WTC11 (cell line): Measurements from ENCODE around the gene TLR5. TPM values are rescaled to one million over a fixed set of nuclear protein-coding genes. Genes with fewer than 3 reads are reported as not detected.

ENCODE experiments used
- ATAC-seq: fragments of 200-7000 bp; cut with Tn5 transposase; 2 replicates; pipeline ENCODE4 v1.10.0; 2021; ENCODE audit warnings: mild to moderate bottlenecking, moderate library complexity
- CTCF ChIA-PET: fragments of 300-600 bp; sonication (Branson Sonifier 250); formaldehyde crosslinking; loops from one replicate; lab custom pipeline; 2021; ENCODE audit warnings: antibody characterized with exemption; lab: Charles Lee
- POLR2A ChIA-PET: fragments of 350-600 bp; sonication (Branson Sonifier 250); formaldehyde crosslinking; loops from one replicate; lab custom pipeline; 2021; ENCODE audit warnings: antibody characterized with exemption; lab: Charles Lee
- DNase-seq: peaks from one replicate; pipeline ENCODE4 v3.0.0; 2021; ENCODE audit warnings: low spot score
- H3K27ac Mint-ChIP-seq: 2 replicates; pipeline ENCODE4 v1.8.0; 2021; ENCODE audit warnings: mixed read lengths
- H3K27me3 Mint-ChIP-seq: 2 replicates; pipeline ENCODE4 v1.8.0; 2021; ENCODE audit warnings: low read depth, mild to moderate bottlenecking, moderate library complexity, mixed read lengths
- H3K36me3 Mint-ChIP-seq: 2 replicates; pipeline ENCODE4 v1.8.0; 2021; ENCODE audit warnings: mixed read lengths
- H3K4me1 Mint-ChIP-seq: 2 replicates; pipeline ENCODE4 v1.8.0; 2022; ENCODE audit warnings: mixed read lengths
- H3K4me3 Mint-ChIP-seq: 2 replicates; pipeline ENCODE4 v1.8.0; 2021; ENCODE audit warnings: mild to moderate bottlenecking, moderate library complexity, mixed read lengths
- H3K9me3 Mint-ChIP-seq: 2 replicates; pipeline ENCODE4 v1.8.0; 2021; ENCODE audit warnings: mixed read lengths
- CREB1 ChIP-seq: sonication (generic); formaldehyde crosslinking; IDR thresholded peaks from 2 replicates; pipeline ENCODE4 v1.8.0; 2023; ENCODE audit warnings: mild to moderate bottlenecking, missing genetic modification reagents
- CREM ChIP-seq: sonication (generic); formaldehyde crosslinking; IDR thresholded peaks from 2 replicates; pipeline ENCODE4 v1.8.1; 2022; ENCODE audit warnings: mild to moderate bottlenecking, missing genetic modification reagents, moderate library complexity
- CTCF ChIP-seq: fragments of 200-600 bp; IDR thresholded peaks from 2 replicates; pipeline ENCODE4 v1.8.0; 2022; ENCODE audit warnings: antibody characterized with exemption
- E2F1 ChIP-seq: sonication (generic); formaldehyde crosslinking; IDR thresholded peaks from 2 replicates; pipeline ENCODE4 v1.8.0; 2022; ENCODE audit warnings: mild to moderate bottlenecking, missing genetic modification reagents
- E2F5 ChIP-seq: sonication (generic); formaldehyde crosslinking; IDR thresholded peaks from 2 replicates; pipeline ENCODE4 v1.8.1; 2022; ENCODE audit warnings: mild to moderate bottlenecking, moderate library complexity, missing genetic modification reagents
- ELF4 ChIP-seq: sonication (generic); formaldehyde crosslinking; IDR thresholded peaks from 2 replicates; pipeline ENCODE4 v1.8.1; 2022; ENCODE audit warnings: low read depth, mild to moderate bottlenecking, moderate library complexity, missing genetic modification reagents
- JUN ChIP-seq: sonication (generic); formaldehyde crosslinking; IDR thresholded peaks from 2 replicates; pipeline ENCODE4 v1.8.0; 2023; ENCODE audit warnings: mild to moderate bottlenecking, missing genetic modification reagents
- KAT7 ChIP-seq: sonication (generic); formaldehyde crosslinking; IDR thresholded peaks from 2 replicates; pipeline ENCODE4 v1.8.1; 2023; ENCODE audit warnings: missing genetic modification reagents, mild to moderate bottlenecking, borderline replicate concordance
- MXD4 ChIP-seq: fragments of 250-450 bp; sonication (Bioruptor Pico); IDR thresholded peaks from 2 replicates; pipeline ENCODE4 v1.8.0; 2021; ENCODE audit warnings: mild to moderate bottlenecking, moderate library complexity, borderline replicate concordance
- MYBL2 ChIP-seq: sonication (generic); formaldehyde crosslinking; IDR thresholded peaks from 2 replicates; pipeline ENCODE4 v1.8.1; 2023; ENCODE audit warnings: mild to moderate bottlenecking, moderate library complexity, missing genetic modification reagents
- NR2C2 ChIP-seq: sonication (generic); formaldehyde crosslinking; IDR thresholded peaks from 2 replicates; pipeline ENCODE4 v1.8.0; 2022; ENCODE audit warnings: mild to moderate bottlenecking, missing genetic modification reagents
- RORB ChIP-seq: fragments of 250-450 bp; sonication (Bioruptor Pico); IDR thresholded peaks from 2 replicates; pipeline ENCODE4 v1.9.0; 2021; ENCODE audit warnings: mild to moderate bottlenecking
- SOX15 ChIP-seq: fragments of 250-450 bp; sonication (Bioruptor Pico); IDR thresholded peaks from 2 replicates; pipeline ENCODE4 v1.9.0; 2021; ENCODE audit warnings: mild to moderate bottlenecking
- STAT6 ChIP-seq: sonication (generic); formaldehyde crosslinking; conservative IDR thresholded peaks from 2 replicates; pipeline ENCODE4 v1.8.1; 2023; ENCODE audit warnings: mild to moderate bottlenecking, low read depth, missing genetic modification reagents, moderate library complexity
- ZBTB21 ChIP-seq: sonication (generic); formaldehyde crosslinking; IDR thresholded peaks from 2 replicates; pipeline ENCODE4 v1.8.1; 2023; ENCODE audit warnings: mild to moderate bottlenecking, missing genetic modification reagents, borderline replicate concordance
- ZMAT4 ChIP-seq: fragments of 250-450 bp; sonication (Bioruptor Pico); IDR thresholded peaks from 2 replicates; pipeline ENCODE4 v1.9.0; 2021; ENCODE audit warnings: mild to moderate bottlenecking
- ZNF138 ChIP-seq: sonication (generic); formaldehyde crosslinking; conservative IDR thresholded peaks from 2 replicates; pipeline ENCODE4 v1.8.1; 2022; ENCODE audit warnings: mild to moderate bottlenecking, moderate library complexity, missing genetic modification reagents
- ZNF232 ChIP-seq: sonication (generic); formaldehyde crosslinking; IDR thresholded peaks from 2 replicates; pipeline ENCODE4 v1.8.0; 2022; ENCODE audit warnings: mild to moderate bottlenecking, missing genetic modification reagents
- ZNF263 ChIP-seq: sonication (generic); formaldehyde crosslinking; IDR thresholded peaks from 2 replicates; pipeline ENCODE4 v1.8.1; 2022; ENCODE audit warnings: low read depth, mild to moderate bottlenecking, moderate library complexity, missing genetic modification reagents
- ZNF281 ChIP-seq: sonication (generic); formaldehyde crosslinking; IDR thresholded peaks from 2 replicates; pipeline ENCODE4 v1.8.0; 2023; ENCODE audit warnings: mild to moderate bottlenecking, missing genetic modification reagents
- ZNF396 ChIP-seq: fragments of 250-450 bp; sonication (Bioruptor Pico); IDR thresholded peaks from 2 replicates; pipeline ENCODE4 v1.8.0; 2021; ENCODE audit warnings: mild to moderate bottlenecking, moderate library complexity, borderline replicate concordance
- ZNF423 ChIP-seq: fragments of 250-450 bp; sonication (Bioruptor Pico); IDR thresholded peaks from 2 replicates; pipeline ENCODE4 v2.1.2; 2022; ENCODE audit warnings: mild to moderate bottlenecking, moderate library complexity
- ZNF671 ChIP-seq: fragments of 250-450 bp; sonication (Bioruptor Pico); IDR thresholded peaks from 2 replicates; pipeline ENCODE4 v1.8.0; 2021; ENCODE audit warnings: mild to moderate bottlenecking
- total RNA-seq: library from RNA; stranded (reverse); gene quantifications from 3 replicates; pipeline ENCODE4 v1.2.3, GENCODE V29; 2021

The TLR5 gene
- total RNA-seq, 1 experiment from 2014 or later: 0.46 TPM

GRCh38 chr1:223114871-223115270 lies 28.2 kb downstream of the TLR5 start:
- no peak for TF ChIP-seq ELF4
- no peak for TF ChIP-seq ZNF263 (CRISPR knock-in tag)
- TF ChIP-seq ZNF423 (CRISPR knock-in tag): no peak
- no peak for TF ChIP-seq MYBL2
- TF ChIP-seq ZBTB21: no peak
- no peak for TF ChIP-seq SOX15 (CRISPR knock-in tag)
- no peak for TF ChIP-seq NR2C2 (CRISPR knock-in tag)
- no peak for TF ChIP-seq CREB1 (CRISPR knock-in tag)
- TF ChIP-seq E2F5 (CRISPR knock-in tag): no peak
- no peak for TF ChIP-seq STAT6 (CRISPR knock-in tag)
- no peak for TF ChIP-seq ZNF671 (CRISPR knock-in tag)
- TF ChIP-seq ZNF138 (CRISPR knock-in tag): no peak
- no peak for TF ChIP-seq CREM (CRISPR knock-in tag)
- TF ChIP-seq JUN (CRISPR knock-in tag): no peak
- ATAC-seq: no peak
- ChIA-PET POLR2A (no interaction called here), CTCF (interaction anchor here (0.8 to 4.7 kb wide), 4 partner anchors 9 to 25 kb away, joined by 3 to 23 read pairs (median 9); no protein-coding TSS in a partner anchor)
- peaks cover 4% of the 10 kb centered on the region; the same call in 1 of the 2 replicates for H3K27me3 Mint-ChIP-seq
- H3K9me3 Mint-ChIP-seq: peaks cover 23% of the 10 kb centered on the region
- peaks cover 9% of the 10 kb centered on the region for H3K4me1 Mint-ChIP-seq
- no peak for DNase-seq
- H3K4me3 Mint-ChIP-seq: no peak overlapping the region
- H3K27ac Mint-ChIP-seq: no peak overlapping the region
- H3K36me3 Mint-ChIP-seq: no peaks in the 10 kb centered on the region

- ATAC-seq: no peak
- Mint-ChIP-seq H3K4me3 (no peak overlapping the region), H3K4me1 (no peaks in the 10 kb centered on the region), H3K27me3 (peaks cover 19% of the 10 kb centered on the region), H3K9me3 (peaks cover 7% of the 10 kb centered on the region), H3K27ac (no peak overlapping the region), H3K36me3 (no peaks in the 10 kb centered on the region)
- ChIA-PET POLR2A (no interaction called here), CTCF (interaction anchor here (0.9 to 4.7 kb wide), 3 partner anchors 13 to 21 kb away, joined by 3 to 23 read pairs (median 4); no protein-coding TSS in a partner anchor)
- TF ChIP-seq ZMAT4 (CRISPR knock-in tag): no peak
- TF ChIP-seq ZNF396 (CRISPR knock-in tag): no peak
- TF ChIP-seq ZNF281 (CRISPR knock-in tag): no peak
- no peak for DNase-seq
Measured at GRCh38 chr1:223110952-223111351, 32.1 kb downstream of the TLR5 start.

- CTCF ChIA-PET: interaction anchor here (0.6 to 1.8 kb wide), 4 partner anchors 12 to 24 kb away, joined by 3 to 7 read pairs (median 3); no protein-coding TSS in a partner anchor
- no peak overlapping the region for H3K4me3 Mint-ChIP-seq
- ATAC-seq (no peak), DNase-seq (no peak)
- no peaks in the 10 kb centered on the region for H3K4me1 Mint-ChIP-seq
- POLR2A ChIA-PET: no interaction called here
- no peaks in the 10 kb centered on the region for H3K36me3 Mint-ChIP-seq
- no peak overlapping the region for H3K27ac Mint-ChIP-seq
- H3K27me3 Mint-ChIP-seq: peaks cover 19% of the 10 kb centered on the region
- H3K9me3 Mint-ChIP-seq: no peaks in the 10 kb centered on the region
- TF ChIP-seq MXD4 (CRISPR knock-in tag) (no peak), ZNF671 (CRISPR knock-in tag) (no peak), KAT7 (CRISPR knock-in tag) (no peak), CTCF (no peak), ZMAT4 (CRISPR knock-in tag) (no peak), RORB (CRISPR knock-in tag) (no peak), ZNF232 (CRISPR knock-in tag) (no peak), E2F1 (no peak)
Measured at GRCh38 chr1:223109581-223110026, 33.4 kb downstream of the TLR5 start.
